GM23338 (cell line): ENCODE measurements around the gene ITGA8.

ENCODE experiments used
- CTCF ChIP-seq, 2 experiments: fragments of 200-600 bp in 1 of 2; sonication (generic) in 1 of 2; conservative IDR thresholded peaks; 2 replicates each; pipeline versions ENCODE4 v1.5.1 to v1.6.1; 2016 to 2017; ENCODE audit warnings: antibody characterized with exemption in 2 of 2, low read depth in 2 of 2, mild to moderate bottlenecking in 2 of 2, moderate library complexity in 1 of 2
- EZH2 ChIP-seq: fragments of 200-600 bp; sonication (generic); IDR thresholded peaks from one replicate; pipeline ENCODE4 v1.8.0; 2017; ENCODE audit warnings: antibody characterized with exemption, mild to moderate bottlenecking, low read depth; ENCODE audit not compliant: unreplicated experiment

DNA sequence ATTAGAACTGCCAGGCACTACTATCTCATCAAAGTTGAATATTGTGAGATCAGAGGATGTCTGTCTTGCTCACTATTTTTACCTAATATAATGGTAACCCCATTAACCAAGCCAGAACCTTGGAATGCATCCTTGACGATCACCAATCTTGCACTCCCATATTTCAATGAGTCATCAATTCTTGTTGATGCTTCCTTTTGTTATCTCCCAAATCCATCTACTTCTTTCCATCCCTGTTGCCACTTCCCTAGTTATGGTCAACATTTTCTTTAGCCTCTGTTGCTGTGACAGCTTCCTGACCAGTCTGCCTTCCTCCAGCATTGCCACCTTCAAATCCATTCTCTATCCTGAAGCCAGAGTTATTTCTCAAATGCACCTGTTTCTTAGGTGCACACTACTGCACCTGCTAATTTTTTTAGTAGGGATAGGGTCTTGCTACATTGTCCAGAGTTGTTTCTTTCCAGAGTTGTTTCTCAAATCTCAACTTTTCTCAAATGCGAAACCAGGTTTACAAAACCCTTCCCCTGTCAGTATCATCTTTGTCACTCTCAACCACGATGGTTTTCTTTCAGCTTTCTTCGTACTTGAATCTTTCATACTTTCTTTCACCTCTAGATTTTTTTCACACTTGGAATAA, 15.7 kb downstream of the ITGA8 start:
- no peak for TF ChIP-seq CTCF (conservative IDR thresholded peaks at IDR 0.05; ENCODE audit: low read depth in 2 of 2)
- no peak for TF ChIP-seq EZH2
